CD4-positive, alpha-beta T cell (primary cell): ENCODE results near the gene VAMP3. TPM values are rescaled to one million over a fixed set of nuclear protein-coding genes. Genes with fewer than 3 reads are reported as not detected.

Experiments
- ATAC-seq: fragments of 200-7000 bp; cut with Tn5 transposase; one replicate; pipeline ENCODE4 v1.10.0; 2022; ENCODE audit warnings: mild to moderate bottlenecking; ENCODE audit not compliant: poor library complexity
- CTCF ChIA-PET: fragments of 350-600 bp; sonication (Branson Sonifier 250); formaldehyde crosslinking; loops from one replicate; lab custom pipeline; 2021; ENCODE audit warnings: antibody characterized with exemption, inconsistent platforms; lab: Charles Lee
- POLR2A ChIA-PET: fragments of 350-600 bp; sonication (Branson Sonifier 250); formaldehyde crosslinking; loops from one replicate; lab custom pipeline; 2021; ENCODE audit warnings: antibody characterized with exemption, inconsistent platforms; lab: Charles Lee
- DNase-seq, 14 experiments: peaks; one replicate each; pipeline ENCODE4 v3.0.0-alpha.2; 2013 to 2020; ENCODE audit warnings: mixed read lengths in 2 of 14
- H3K27ac ChIP-seq, 2 donors: one replicate each; pipeline versions ENCODE4 v1.5.1 to v1.7.0; 2013; ENCODE audit warnings: low read length in 2 of 2, low read depth in 1 of 2, mild to moderate bottlenecking in 1 of 2
- H3K27me3 ChIP-seq, 2 experiments: 1 replicate in 1 of 2; 2 replicates in 1 of 2; pipeline versions ENCODE4 v1.6.1 to v1.7.0; 2013; ENCODE audit warnings: low read length in 2 of 2, control low read depth in 1 of 2, mild to moderate bottlenecking in 1 of 2, moderate library complexity in 1 of 2; ENCODE audit not compliant: insufficient read depth in 2 of 2, control insufficient read depth in 1 of 2
- H3K36me3 ChIP-seq: one replicate; pipeline ENCODE4 v1.6.1; 2013; ENCODE audit warnings: low read length, control low read depth; ENCODE audit not compliant: insufficient read depth
- H3K4me1 ChIP-seq: one replicate; pipeline ENCODE4 v1.6.1; 2013; ENCODE audit warnings: low read length, control low read depth; ENCODE audit not compliant: insufficient read depth
- H3K4me3 ChIP-seq: one replicate; pipeline ENCODE4 v1.5.1; 2013; ENCODE audit warnings: mild to moderate bottlenecking, low read length, moderate library complexity
- H3K9me3 ChIP-seq, 2 experiments: 1 replicate in 1 of 2; 2 replicates in 1 of 2; pipeline versions ENCODE4 v1.6.1 to v1.7.0; 2013; ENCODE audit warnings: low read length in 2 of 2, mild to moderate bottlenecking in 2 of 2, control low read depth in 1 of 2, moderate library complexity in 1 of 2; ENCODE audit not compliant: control insufficient read depth in 1 of 2, insufficient read depth in 1 of 2
- H3K27ac Mint-ChIP-seq: one replicate; pipeline ENCODE4 v1.8.0; 2020; ENCODE audit warnings: mixed read lengths
- H3K27me3 Mint-ChIP-seq: one replicate; pipeline ENCODE4 v1.8.0; 2021; ENCODE audit warnings: mixed read lengths
- H3K36me3 Mint-ChIP-seq: one replicate; pipeline ENCODE4 v1.8.0; 2021; ENCODE audit warnings: low read depth, mixed read lengths
- H3K4me1 Mint-ChIP-seq: one replicate; pipeline ENCODE4 v1.8.0; 2021; ENCODE audit warnings: low read depth, mixed read lengths
- H3K4me3 Mint-ChIP-seq: one replicate; pipeline ENCODE4 v1.8.0; 2020; ENCODE audit warnings: mild to moderate bottlenecking, mixed read lengths
- H3K9me3 Mint-ChIP-seq: one replicate; pipeline ENCODE4 v1.8.0; 2020; ENCODE audit warnings: mixed read lengths
- CTCF ChIP-seq: fragments of 200-600 bp; IDR thresholded peaks from one replicate; pipeline ENCODE4 v1.8.0; 2022; ENCODE audit warnings: antibody characterized with exemption, mild to moderate bottlenecking
- intact Hi-C, 2 experiments: fragments of 100-400 bp; cut with DNase I in 1 of 2; cut with micrococcal nuclease in 1 of 2; formaldehyde crosslinking; loops; one replicate each; pipeline versions ENCODE4 v1.15.1 to v1.9.0; 2023 to 2025; cut with DNase I, micrococcal nuclease
- total RNA-seq, 174 experiments: library from RNA in 2 of 174; stranded (reverse) in 2 of 174; gene quantifications; one replicate each; pipeline ENCODE4 v1.2.3 and lab custom pipeline; 2021 to 2026

VAMP3 gene
- total RNA-seq, 2 experiments from 2014 or later: 76.9 to 87.7 TPM

- TF ChIP-seq CTCF: no peak
- ChIA-PET POLR2A (no interaction called here), CTCF (interaction anchor here (1.3 to 1.6 kb wide), 2 partner anchors 8 to 9 kb away, joined by 5 to 6 read pairs; no protein-coding TSS in a partner anchor)
- H3K27me3 Mint-ChIP-seq: peaks cover 3% of the 10 kb centered on the region
- H3K36me3 Mint-ChIP-seq: no peaks in the 10 kb centered on the region
- Histone ChIP-seq H3K27ac (no peak overlapping the region), H3K4me3 (no peak overlapping the region), H3K36me3 (no peaks in the 10 kb centered on the region), H3K9me3 (no peaks in the 10 kb centered on the region), H3K27me3 (no peaks in the 10 kb centered on the region), H3K4me1 (peaks cover 7% of the 10 kb centered on the region)
- no peak for DNase-seq
- H3K4me3 Mint-ChIP-seq: no peak overlapping the region
- no peaks in the 10 kb centered on the region for H3K4me1 Mint-ChIP-seq
- H3K27ac Mint-ChIP-seq: no peak overlapping the region
- no peaks in the 10 kb centered on the region for H3K9me3 Mint-ChIP-seq
- no peak for ATAC-seq
- intact Hi-C loops: no loop called here
Measured at GRCh38 chr1:7743346-7743745, 27.8 kb upstream of the VAMP3 start.

- POLR2A ChIA-PET: no interaction called here
- Mint-ChIP-seq H3K4me1 (peaks cover 3% of the 10 kb centered on the region), H3K36me3 (no peaks in the 10 kb centered on the region), H3K27ac (no peak overlapping the region), H3K27me3 (no peaks in the 10 kb centered on the region), H3K9me3 (no peaks in the 10 kb centered on the region), H3K4me3 (no peak overlapping the region)
- Histone ChIP-seq H3K27me3 (no peaks in the 10 kb centered on the region), H3K4me3 (no peak overlapping the region), H3K36me3 (no peaks in the 10 kb centered on the region), H3K9me3 (no peaks in the 10 kb centered on the region), H3K27ac (no peak overlapping the region), H3K4me1 (peaks cover 7% of the 10 kb centered on the region)
- no peak for ATAC-seq
- CTCF ChIA-PET: no interaction called here
- no peak for TF ChIP-seq CTCF
- no peak for DNase-seq
- intact Hi-C loops: no loop called here
Measured at GRCh38 chr1:7744882-7745281, 26.2 kb upstream of the VAMP3 start.

GRCh38 chr1:7745783-7746182 is 25.3 kb upstream of the VAMP3 start:
- H3K4me3 ChIP-seq: no peak overlapping the region
- H3K4me3 Mint-ChIP-seq: no peak overlapping the region
- no peaks in the 10 kb centered on the region for H3K27me3 ChIP-seq
- no peaks in the 10 kb centered on the region for H3K36me3 Mint-ChIP-seq
- intact Hi-C loops: no loop called here
- H3K27ac ChIP-seq: no peak overlapping the region
- POLR2A ChIA-PET: no interaction called here
- TF ChIP-seq CTCF: no peak
- no peaks in the 10 kb centered on the region for H3K27me3 Mint-ChIP-seq
- no peaks in the 10 kb centered on the region for H3K36me3 ChIP-seq
- ATAC-seq (no peak), DNase-seq (no peak)
- peaks cover 8% of the 10 kb centered on the region for H3K4me1 Mint-ChIP-seq
- H3K9me3 ChIP-seq: no peaks in the 10 kb centered on the region
- H3K9me3 Mint-ChIP-seq: no peaks in the 10 kb centered on the region
- CTCF ChIA-PET: no interaction called here
- no peak overlapping the region for H3K27ac Mint-ChIP-seq
- peaks cover 7% of the 10 kb centered on the region for H3K4me1 ChIP-seq
